Epithelial cell of prostate (primary cell): ENCODE results near the gene BCL2.
A peak's percentile ranks its signal among the peaks of the same experiment; 100 is the strongest.

Experiments used
- DNase-seq: peaks from one replicate; pipeline ENCODE4 v3.0.0-alpha.2; 2011; ENCODE audit warnings: low read depth, low spot score
- H3K27ac ChIP-seq: fragments of 450-650 bp; 2 replicates; pipeline ENCODE4 v1.5.1; 2017; ENCODE audit warnings: mild to moderate bottlenecking

The BCL2 gene

GRCh38 chr18:63189041-63189440 lies 130.5 kb downstream of the BCL2 start:
- DNase-seq: no peak
- no peak overlapping the region for H3K27ac ChIP-seq

GRCh38 chr18:63187791-63188460 lies 131.6 kb downstream of the BCL2 start:
- DNase-seq: no peak
- H3K27ac ChIP-seq: no peak overlapping the region

GRCh38 chr18:63187223-63187574 lies 132.4 kb downstream of the BCL2 start:
- no peak for DNase-seq

GRCh38 chr18:63186520-63187222 lies 132.9 kb downstream of the BCL2 start:
- no peak for DNase-seq
- peak overlapping the region; percentile 71 for H3K27ac ChIP-seq

More at GRCh38 chr18:63187223-63187574, 132.4 kb downstream of the BCL2 start:
- peak overlapping the region; percentile 71 for H3K27ac ChIP-seq

- H3K27ac ChIP-seq: peak overlapping the region; percentile 71
- DNase-seq: no peak
Measured at GRCh38 chr18:63185984-63186383, 133.6 kb downstream of the BCL2 start.

GRCh38 chr18:63183952-63184770 lies 135.4 kb downstream of the BCL2 start:
- DNase-seq: no peak
- H3K27ac ChIP-seq: no peak overlapping the region

GRCh38 chr18:63183378-63183777 lies 136.2 kb downstream of the BCL2 start:
- no peak for DNase-seq
- H3K27ac ChIP-seq: no peak overlapping the region

GRCh38 chr18:63182861-63183260 lies 136.7 kb downstream of the BCL2 start:
- DNase-seq: no peak
- no peak overlapping the region for H3K27ac ChIP-seq

- no peak for DNase-seq
- no peak overlapping the region for H3K27ac ChIP-seq
Measured at GRCh38 chr18:63182310-63182772, 137.2 kb downstream of the BCL2 start.

- no peak overlapping the region for H3K27ac ChIP-seq
- no peak for DNase-seq
Measured at GRCh38 chr18:63181706-63182309, 137.8 kb downstream of the BCL2 start.

GRCh38 chr18:63180971-63181376 lies 138.6 kb downstream of the BCL2 start:
- no peak overlapping the region for H3K27ac ChIP-seq

GRCh38 chr18:63180321-63180720 lies 139.2 kb downstream of the BCL2 start:
- H3K27ac ChIP-seq: no peak overlapping the region
- no peak for DNase-seq

More at GRCh38 chr18:63180971-63181376, 138.6 kb downstream of the BCL2 start:
- no peak for DNase-seq

GRCh38 chr18:63179422-63179821 lies 140.1 kb downstream of the BCL2 start:
- no peak for DNase-seq
- no peak overlapping the region for H3K27ac ChIP-seq

GRCh38 chr18:63178971-63179370 lies 140.6 kb downstream of the BCL2 start:
- H3K27ac ChIP-seq: no peak overlapping the region
- DNase-seq: no peak

- no peak for DNase-seq
- no peak overlapping the region for H3K27ac ChIP-seq
Measured at GRCh38 chr18:63177919-63178821, 141.4 kb downstream of the BCL2 start.

- H3K27ac ChIP-seq: no peak overlapping the region
- DNase-seq: no peak
Measured at GRCh38 chr18:63177259-63177658, 142.3 kb downstream of the BCL2 start.

GRCh38 chr18:63175264-63175663 lies 144.3 kb downstream of the BCL2 start:
- DNase-seq: no peak

GRCh38 chr18:63173983-63174382 lies 145.6 kb downstream of the BCL2 start:
- no peak overlapping the region for H3K27ac ChIP-seq
- no peak for DNase-seq

More at GRCh38 chr18:63175264-63175663, 144.3 kb downstream of the BCL2 start:
- no peak overlapping the region for H3K27ac ChIP-seq

- H3K27ac ChIP-seq: no peak overlapping the region
- no peak for DNase-seq
Measured at GRCh38 chr18:63169853-63170252, 149.7 kb downstream of the BCL2 start.
